HG02943 (cell line): ENCODE results near the gene SLC66A2.
"Not testable (repeated sequence)": the region's sequence is repeated elsewhere in the genome, so short reads cannot be mapped to it uniquely, and the experiment has no call there.

Experiments
- ATAC-seq: cut with Tn5 transposase; IDR thresholded peaks from one replicate; pipeline ENCODE4 v1.9.1; 2021; ENCODE audit warnings: mild to moderate bottlenecking, low read depth, moderate library complexity; ENCODE audit not compliant: unreplicated experiment

Gene SLC66A2

GRCh38 chr18:79869591-79870300 is 81.7 kb downstream of the SLC66A2 start:
- ATAC-seq = no peak

GRCh38 chr18:79868811-79869541 is 82.5 kb downstream of the SLC66A2 start:
- no peak for ATAC-seq

DNA sequence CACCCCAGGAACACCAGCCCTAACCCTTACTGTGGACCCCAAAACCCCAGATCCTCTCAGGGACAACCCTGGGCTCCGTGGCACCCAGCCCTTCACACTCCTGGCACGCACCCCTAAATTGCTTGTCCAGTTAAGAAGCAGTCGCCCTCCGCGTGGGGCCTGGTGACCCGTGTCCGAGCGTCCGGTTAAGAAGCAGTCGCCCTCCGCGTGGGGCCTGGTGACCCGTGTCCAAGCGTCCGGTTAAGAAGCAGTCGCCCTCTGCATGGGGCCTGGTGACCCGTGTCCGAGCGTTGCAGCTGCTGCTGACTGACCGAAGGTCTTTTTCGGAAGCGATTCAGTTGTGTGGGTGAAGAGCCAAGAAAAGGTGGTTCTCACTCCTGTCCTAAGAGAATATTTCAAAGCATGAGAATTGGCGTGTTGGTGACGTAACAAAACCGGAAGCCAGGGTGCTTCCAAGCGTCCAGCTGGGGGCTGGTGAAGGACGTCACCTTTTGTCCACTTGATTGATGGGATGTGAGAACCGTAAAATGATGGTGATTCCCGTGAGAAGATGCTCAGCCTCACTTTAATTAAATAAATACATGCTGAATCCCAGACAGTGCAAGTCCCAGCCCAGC is 83.2 kb downstream of the SLC66A2 start:
- no peak for ATAC-seq

DNA sequence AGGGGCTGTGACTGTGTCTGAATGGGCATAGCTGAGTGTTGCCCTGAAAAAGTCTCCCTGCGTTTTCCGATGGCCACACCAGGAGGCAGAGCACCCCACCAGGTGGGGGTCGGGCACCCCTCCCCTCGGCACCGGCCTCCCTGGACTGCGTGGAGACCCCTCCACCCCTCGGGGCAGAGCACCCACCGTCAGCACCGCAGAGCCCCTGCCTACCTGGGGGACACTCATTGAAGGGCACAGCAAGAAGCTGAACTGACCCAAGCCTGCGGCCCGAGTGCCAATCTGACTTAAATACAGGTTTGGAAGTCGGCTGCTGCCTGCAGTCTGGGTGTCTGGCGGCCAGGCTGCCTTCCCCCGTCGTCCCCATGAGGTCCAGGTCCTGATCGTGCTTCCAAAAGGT is 83.8 kb downstream of the SLC66A2 start:
- no peak for ATAC-seq

- no peak for ATAC-seq
These were observed 84.4 kb downstream of the SLC66A2 start for GRCh38 chr18:79866889-79867574.

- not testable (repeated sequence) for ATAC-seq
These were observed 85.5 kb downstream of the SLC66A2 start for GRCh38 chr18:79865951-79866350.

GRCh38 chr18:79864955-79865354 is 86.5 kb downstream of the SLC66A2 start:
- not testable (repeated sequence) for ATAC-seq

- ATAC-seq = no peak
These were observed 87.3 kb downstream of the SLC66A2 start for GRCh38 chr18:79864006-79864725.

DNA sequence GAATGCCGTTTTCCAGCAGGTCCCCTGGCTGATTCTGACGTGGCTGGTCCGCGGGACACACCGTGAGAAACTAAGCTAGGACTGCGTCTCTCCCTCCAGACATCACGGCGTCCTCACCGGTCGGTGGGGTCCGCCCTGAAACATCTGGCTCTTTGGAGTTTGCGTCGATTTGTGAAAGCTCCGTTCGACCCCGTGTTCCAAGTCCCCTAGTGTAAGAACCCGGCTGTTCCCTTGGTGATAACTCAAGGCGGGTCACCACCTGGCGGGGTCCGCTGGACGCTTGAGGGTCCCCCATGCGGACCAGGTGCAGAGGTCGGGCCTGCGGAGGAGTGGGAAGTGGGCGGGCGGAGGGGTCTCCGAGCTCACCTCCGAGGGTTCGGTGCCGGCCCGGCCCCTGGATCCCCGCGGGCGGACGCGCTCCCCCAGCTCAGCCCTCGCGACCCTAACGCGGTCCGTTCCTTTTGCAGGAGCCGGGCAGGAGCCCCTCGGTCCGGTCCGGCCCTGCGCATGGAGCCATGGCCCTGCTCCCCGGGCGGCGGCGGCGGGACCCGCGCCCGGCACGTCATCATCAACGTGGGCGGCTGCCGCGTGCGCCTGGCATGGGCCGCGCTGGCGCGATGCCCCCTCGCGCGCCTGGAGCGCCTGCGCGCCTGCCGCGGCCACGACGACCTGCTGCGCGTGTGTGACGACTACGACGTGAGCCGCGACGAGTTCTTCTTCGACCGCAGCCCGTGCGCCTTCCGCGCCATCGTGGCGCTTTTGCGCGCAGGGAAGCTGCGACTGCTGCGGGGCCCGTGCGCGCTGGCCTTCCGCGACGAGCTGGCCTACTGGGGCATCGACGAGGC is 88.1 kb downstream of the SLC66A2 start:
- ATAC-seq = no peak

GRCh38 chr18:79862562-79862961 is 88.9 kb downstream of the SLC66A2 start:
- ATAC-seq = no peak

- ATAC-seq = no peak
These were observed 89.8 kb downstream of the SLC66A2 start for GRCh38 chr18:79861687-79862086.

DNA sequence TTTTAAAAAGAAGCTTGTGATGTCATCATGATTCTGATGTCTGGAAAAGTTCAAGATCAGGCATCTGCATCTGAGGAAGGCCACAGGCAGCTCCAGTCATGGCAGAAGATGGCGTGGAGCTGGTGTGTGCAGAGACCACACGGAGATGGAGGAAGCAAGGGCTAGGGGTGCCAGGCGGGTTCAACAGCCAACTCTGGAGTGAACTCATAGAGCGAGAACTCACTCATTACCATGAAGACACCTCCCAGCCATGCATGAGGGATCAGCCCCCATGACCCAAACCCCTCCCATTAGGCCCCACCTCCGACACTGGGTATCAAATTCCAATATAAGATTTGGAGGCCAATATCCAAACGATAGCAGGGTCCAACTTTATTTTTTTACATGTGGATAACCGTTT is 92.1 kb downstream of the SLC66A2 start:
- no peak for ATAC-seq

DNA sequence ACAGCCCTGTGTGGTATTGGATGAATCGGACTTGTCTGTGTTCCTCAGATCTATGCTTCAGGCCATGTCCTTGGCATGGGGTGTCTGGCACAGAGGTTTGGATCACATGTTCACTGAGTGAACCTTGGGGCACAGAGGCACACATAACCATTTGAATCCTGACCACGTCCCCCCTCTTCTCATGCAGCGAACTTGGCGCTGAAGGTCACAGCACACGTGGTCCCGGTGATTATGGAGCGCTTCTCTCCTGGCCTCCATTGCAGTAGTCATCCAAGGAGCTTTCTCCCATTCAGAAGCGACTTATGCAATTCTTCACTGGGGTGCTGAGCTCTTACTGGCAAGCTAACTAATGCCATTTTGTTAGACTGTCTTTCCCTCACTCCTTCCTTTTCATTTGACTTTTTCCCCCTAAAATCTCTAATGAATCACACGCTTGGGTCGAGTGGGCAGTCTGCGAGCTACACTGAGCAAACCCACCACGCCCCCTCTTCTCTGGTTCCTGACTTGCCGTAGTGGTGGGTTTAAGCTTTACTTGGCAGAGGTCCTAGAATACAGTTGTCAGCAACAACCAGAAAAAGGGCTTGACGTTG is 94.3 kb downstream of the SLC66A2 start:
- no peak for ATAC-seq

GRCh38 chr18:79856119-79857007 is 95.1 kb downstream of the SLC66A2 start:
- ATAC-seq = no peak

- peak; percentile 82 for ATAC-seq
These were observed 96.1 kb downstream of the SLC66A2 start for GRCh38 chr18:79855147-79855933.

DNA sequence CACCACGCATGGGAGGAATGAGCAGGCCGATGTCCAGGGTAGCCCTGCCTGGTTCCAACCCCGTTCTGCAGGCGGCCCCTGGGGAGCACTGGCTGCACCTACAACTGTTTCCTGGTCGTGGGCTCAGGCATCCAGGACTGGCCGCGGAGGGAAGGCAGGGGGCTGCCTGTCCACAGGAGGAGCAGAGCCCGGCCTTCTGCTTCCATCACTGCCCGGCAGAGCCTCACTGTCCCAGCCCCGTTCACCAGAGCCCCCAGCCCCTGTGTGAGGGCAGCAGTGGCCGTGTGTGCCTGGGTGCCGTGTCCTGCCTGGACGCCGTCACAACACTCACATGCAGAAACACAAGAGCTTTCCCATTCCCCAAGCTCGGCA is 97.5 kb downstream of the SLC66A2 start:
- ATAC-seq = no peak

GRCh38 chr18:79853303-79853992 is 98.0 kb downstream of the SLC66A2 start:
- ATAC-seq = no peak
